Smooth muscle cell (in vitro differentiated cells): ENCODE measurements around the gene BCAS3. TPM values are rescaled to one million over a fixed set of nuclear protein-coding genes. Genes with fewer than 3 reads are reported as not detected.

ENCODE experiments used
- DNase-seq: peaks from one replicate; lab custom pipeline; 2025; ENCODE audit not compliant: unreplicated experiment; lab: John Stamatoyannopoulos, UW
- H2AFZ ChIP-seq: fragments of 200-600 bp; sonication (generic); 2 replicates; pipeline ENCODE4 v1.6.0; 2016; ENCODE audit warnings: antibody characterized with exemption, low read depth, mild to moderate bottlenecking
- H3F3A ChIP-seq: fragments of 200-600 bp; sonication (generic); 2 replicates; pipeline ENCODE4 v1.6.0; 2017; ENCODE audit warnings: antibody characterized with exemption, low read depth
- H3K27ac ChIP-seq: fragments of 200-600 bp; sonication (generic); 2 replicates; pipeline ENCODE4 v1.5.1; 2016; ENCODE audit warnings: low read depth, mild to moderate bottlenecking
- H3K27me3 ChIP-seq: fragments of 200-600 bp; sonication (generic); 2 replicates; pipeline ENCODE4 v1.6.1; 2016; ENCODE audit warnings: low read depth, mild to moderate bottlenecking
- H3K36me3 ChIP-seq: fragments of 200-600 bp; sonication (generic); 2 replicates; pipeline ENCODE4 v1.5.1; 2016; ENCODE audit warnings: low read depth
- H3K4me1 ChIP-seq: fragments of 200-600 bp; sonication (generic); 2 replicates; pipeline ENCODE4 v1.5.1; 2016; ENCODE audit warnings: low read depth
- H3K4me2 ChIP-seq: fragments of 200-600 bp; sonication (generic); 2 replicates; pipeline ENCODE4 v1.6.0; 2016; ENCODE audit warnings: mild to moderate bottlenecking
- H3K4me3 ChIP-seq: fragments of 200-600 bp; sonication (generic); 2 replicates; pipeline ENCODE4 v1.5.1; 2016; ENCODE audit warnings: mild to moderate bottlenecking
- H3K79me2 ChIP-seq: fragments of 200-600 bp; sonication (generic); 2 replicates; pipeline ENCODE4 v1.6.0; 2016; ENCODE audit warnings: low read depth, mild to moderate bottlenecking
- H3K9ac ChIP-seq: fragments of 200-600 bp; sonication (generic); 2 replicates; pipeline ENCODE4 v1.6.0; 2016; ENCODE audit warnings: low read depth
- H3K9me3 ChIP-seq: fragments of 200-600 bp; sonication (generic); replicated peaks from 2 replicates; pipeline ENCODE4 v1.5.1; 2016; ENCODE audit warnings: low read depth
- H4K20me1 ChIP-seq: fragments of 200-600 bp; sonication (generic); 2 replicates; pipeline ENCODE4 v1.6.0; 2016; ENCODE audit warnings: low read depth
- CTCF ChIP-seq: fragments of 200-600 bp; sonication (generic); IDR thresholded peaks from 2 replicates; pipeline ENCODE4 v1.5.1; 2017; ENCODE audit warnings: borderline replicate concordance, mild to moderate bottlenecking, antibody characterized with exemption; ENCODE audit not compliant: insufficient read depth, poor library complexity, severe bottlenecking
- WGBS: methylation state at CpG from one replicate; pipeline ENCODE4 v1.1.7; 2016; ENCODE audit warnings: low lambda C conversion rate; 5-methylcytosine and 5-hydroxymethylcytosine counted together
- polyA plus RNA-seq: library from polyadenylated mRNA; unstranded; fragments of >200 nt; fragmentation: Nextera tagmentation; extraction: Ambion mirVana; gene quantifications from 2 replicates; pipeline ENCODE4 v1.2.1, GENCODE V29; 2016
- total RNA-seq: library from RNA; depleted of rRNA; stranded (reverse); fragments of >200 nt; gene quantifications from 2 replicates; pipeline ENCODE4 v1.2.3, GENCODE V29; 2014

BCAS3 gene
- total and polyA plus RNA-seq, 2 experiments from 2014 or later, result 17.2 to 54.5 TPM

- TF ChIP-seq CTCF, result no peak
- 3% methylated on average over 10 of the region's 10 CpGs for WGBS
- Histone ChIP-seq H4K20me1 (no peaks in the 10 kb centered on the region), H3K79me2 (no peaks in the 10 kb centered on the region), H2AFZ (no peak overlapping the region), H3K9me3 (no peaks in the 10 kb centered on the region), H3K4me3 (peak overlapping the region; percentile 12), H3K4me1 (peaks cover 29% of the 10 kb centered on the region), H3K9ac (peak overlapping the region; percentile 58), H3K4me2 (peak overlapping the region; percentile 79), H3K27ac (peak overlapping the region; percentile 94), H3K36me3 (no peaks in the 10 kb centered on the region), H3F3A (peaks cover 49% of the 10 kb centered on the region), H3K27me3 (no peaks in the 10 kb centered on the region)
- DNase-seq, result no peak
Measured at GRCh38 chr17:61284174-61284573, 606.5 kb downstream of the BCAS3 start.

GRCh38 chr17:61284746-61285145, 607.1 kb downstream of the BCAS3 start:
- Histone ChIP-seq H3K9me3 (no peaks in the 10 kb centered on the region), H4K20me1 (no peaks in the 10 kb centered on the region), H3K36me3 (no peaks in the 10 kb centered on the region), H3K4me1 (peaks cover 32% of the 10 kb centered on the region), H3K79me2 (no peaks in the 10 kb centered on the region), H3K4me3 (peak overlapping the region; percentile 12), H3K9ac (peak overlapping the region; percentile 58), H3K27ac (peak overlapping the region; percentile 94), H3K27me3 (no peaks in the 10 kb centered on the region), H3F3A (peaks cover 50% of the 10 kb centered on the region), H2AFZ (no peak overlapping the region), H3K4me2 (peak overlapping the region; percentile 79)
- no peak for TF ChIP-seq CTCF
- DNase-seq, result no peak
- WGBS, result 79% methylated on average over 1 of the region's 1 CpG

- Histone ChIP-seq H3K4me2 (peak overlapping the region; percentile 79), H3K27me3 (no peaks in the 10 kb centered on the region), H4K20me1 (no peaks in the 10 kb centered on the region), H3K36me3 (no peaks in the 10 kb centered on the region), H2AFZ (no peak overlapping the region), H3K4me3 (no peak overlapping the region), H3K9ac (peak overlapping the region; percentile 18), H3K9me3 (no peaks in the 10 kb centered on the region), H3F3A (peaks cover 45% of the 10 kb centered on the region), H3K79me2 (no peaks in the 10 kb centered on the region), H3K4me1 (peaks cover 31% of the 10 kb centered on the region), H3K27ac (peak overlapping the region; percentile 94)
- 17% methylated on average over 11 of the region's 11 CpGs for WGBS
- DNase-seq, result peak; percentile 26
- no peak for TF ChIP-seq CTCF
Measured at GRCh38 chr17:61285526-61286320, 608.1 kb downstream of the BCAS3 start.
